Thymus (tissue), 11 donors: Measurements from ENCODE around the gene MAP4K5. TPM values are rescaled to one million over a fixed set of nuclear protein-coding genes. Genes with fewer than 3 reads are reported as not detected.
A peak's percentile ranks its signal among the peaks of the same experiment; 100 is the strongest.
"Not testable (repeated sequence)": the region's sequence is repeated elsewhere in the genome, so short reads cannot be mapped to it uniquely, and the experiment has no call there.

Source experiments
- DNase-seq, 9 donors: peaks; one replicate each; pipeline ENCODE4 v3.0.0-alpha.2; 2013; ENCODE audit warnings: low spot score in 9 of 9, low read depth in 6 of 9, missing footprints in 1 of 9
- H3K27ac ChIP-seq, 2 donors: one replicate each; pipeline ENCODE4 v1.5.1; 2013; ENCODE audit warnings: control low read depth in 1 of 2, low read depth in 1 of 2, low read length in 1 of 2, mild to moderate bottlenecking in 1 of 2, moderate library complexity in 1 of 2
- H3K27me3 ChIP-seq, 2 donors: one replicate each; pipeline ENCODE4 v1.5.1; 2013; ENCODE audit warnings: low read length in 1 of 2; ENCODE audit not compliant: control insufficient read depth in 2 of 2, insufficient read depth in 1 of 2
- H3K36me3 ChIP-seq, 2 donors: one replicate each; pipeline ENCODE4 v1.5.1; 2013; ENCODE audit warnings: low read length in 1 of 2, mild to moderate bottlenecking in 1 of 2, moderate library complexity in 1 of 2; ENCODE audit not compliant: control insufficient read depth in 2 of 2, insufficient read depth in 2 of 2
- H3K4me1 ChIP-seq, 2 donors: one replicate each; pipeline ENCODE4 v1.5.1; 2013; ENCODE audit warnings: low read length in 2 of 2; ENCODE audit not compliant: control insufficient read depth in 2 of 2, insufficient read depth in 2 of 2
- H3K4me3 ChIP-seq, 2 donors: one replicate each; pipeline ENCODE4 v1.5.1; 2013; ENCODE audit warnings: low read length in 2 of 2, control low read depth in 1 of 2, mild to moderate bottlenecking in 1 of 2
- H3K9me3 ChIP-seq, 2 donors: one replicate each; pipeline ENCODE4 v1.5.1; 2013; ENCODE audit warnings: low read length in 1 of 2, mild to moderate bottlenecking in 1 of 2; ENCODE audit not compliant: control insufficient read depth in 2 of 2, insufficient read depth in 1 of 2
- WGBS: extraction: QIAGEN DNeasy Blood & Tissue Kit; methylation state at CpG from one replicate; pipeline ENCODE4 v1.1.7; 2013; 5-methylcytosine and 5-hydroxymethylcytosine counted together
- polyA plus RNA-seq: library from polyadenylated mRNA; stranded (reverse); fragments of 200-250 nt; gene quantifications from one replicate; pipeline ENCODE4 v1.2.3, GENCODE V29; 2013
- total RNA-seq: library from RNA; stranded (reverse); fragments of 120-200 nt; gene quantifications from one replicate; pipeline ENCODE4 v1.2.4, GENCODE V29; 2013
- donor health status: healthy.

Gene MAP4K5
- total and polyA plus RNA-seq, 2 donors = 20.8 to 22.9 TPM

DNA sequence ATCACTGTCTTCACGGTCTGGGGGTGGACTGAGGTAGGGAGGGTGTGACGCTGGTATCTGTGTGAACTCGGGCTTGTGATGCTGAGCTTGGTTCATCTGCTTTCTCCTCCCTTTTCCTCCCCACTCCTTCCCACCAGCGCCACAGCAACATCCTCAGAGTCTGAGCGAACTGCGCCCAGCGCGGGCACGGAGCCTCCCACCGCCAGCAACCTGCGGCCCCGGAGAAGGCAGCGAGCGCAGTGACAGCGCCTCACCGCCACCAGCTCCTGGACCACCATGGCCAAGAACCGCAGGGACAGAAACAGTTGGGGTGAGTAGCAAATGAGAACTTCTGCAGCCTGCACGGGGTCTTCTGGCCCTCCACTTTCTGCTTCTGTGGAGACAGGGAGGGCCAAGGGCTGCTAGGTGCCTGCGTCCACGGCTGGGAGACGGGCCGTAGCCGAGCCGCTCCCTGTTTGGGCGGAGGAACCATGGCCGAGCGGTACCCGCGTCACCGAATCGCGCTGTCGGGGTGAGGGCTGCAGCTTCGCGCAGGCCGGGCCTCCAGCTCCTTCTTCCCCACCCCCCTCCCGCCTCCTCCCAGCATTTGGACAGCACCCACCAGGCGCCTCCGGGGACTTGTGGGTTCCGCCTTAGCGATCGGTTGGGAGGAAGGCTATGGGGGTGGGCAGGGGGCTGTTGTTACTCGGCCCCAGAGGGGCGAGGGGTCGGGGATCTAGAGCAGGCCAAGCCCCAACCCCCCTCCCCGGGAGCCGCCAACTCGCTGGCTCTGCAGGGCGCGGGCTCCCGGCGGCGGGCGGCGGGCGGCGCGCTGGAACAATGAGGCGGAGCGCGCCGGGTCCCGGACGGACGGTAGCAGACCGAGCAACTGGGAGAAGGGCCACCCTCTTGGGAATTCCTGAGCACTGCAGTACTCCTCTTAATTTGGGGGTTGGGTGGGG is 27.9 kb upstream of the MAP4K5 start, which contains the start of gene ATL1:
Gene ATL1, plus strand, starts transcription at position 156 of the 941 bp plus-strand sequence. Its CDS starts 121 bp downstream, at position 277.
- no peaks in the 10 kb centered on the region for H3K36me3 ChIP-seq
- H3K4me1 ChIP-seq = peaks cover 4 to 11% of the 10 kb centered on the region in 2 donors
- peaks cover 0 to 23% of the 10 kb centered on the region in 2 donors for H3K27me3 ChIP-seq
- no peak within 1 kb of the TSS for H3K27ac ChIP-seq
- H3K9me3 ChIP-seq = no peaks in the 10 kb centered on the region
- WGBS = under 1% methylated on average over 66 of the region's 66 CpGs
- H3K4me3 ChIP-seq = peak within 1 kb of the TSS; percentile 43 to 71
- DNase-seq = peak in 8 of 9 donors; percentile 21 to 71 (median 43)

DNA sequence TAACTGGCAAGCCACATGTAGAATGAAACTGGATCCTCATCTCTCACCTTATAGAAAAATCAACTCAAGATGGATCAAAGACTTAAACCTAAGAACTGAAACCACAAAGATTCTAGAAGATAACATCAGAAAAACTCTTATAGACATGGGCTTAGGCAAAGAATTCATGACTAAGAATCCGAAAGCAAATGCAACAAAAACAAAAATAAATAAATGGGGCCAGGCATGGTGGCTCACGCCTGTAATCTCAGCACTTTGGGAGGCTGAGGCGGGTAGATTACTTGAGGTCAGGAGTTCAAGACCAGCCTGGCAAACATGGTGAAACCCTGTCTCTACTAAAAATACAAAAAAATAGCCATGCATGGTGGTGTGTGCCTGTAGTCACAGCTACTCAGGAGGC is 20.4 kb upstream of the MAP4K5 start:
- H3K9me3 ChIP-seq, H3K36me3 ChIP-seq: not testable (repeated sequence)
- WGBS = 59% methylated on average over 3 of the region's 3 CpGs

DNA sequence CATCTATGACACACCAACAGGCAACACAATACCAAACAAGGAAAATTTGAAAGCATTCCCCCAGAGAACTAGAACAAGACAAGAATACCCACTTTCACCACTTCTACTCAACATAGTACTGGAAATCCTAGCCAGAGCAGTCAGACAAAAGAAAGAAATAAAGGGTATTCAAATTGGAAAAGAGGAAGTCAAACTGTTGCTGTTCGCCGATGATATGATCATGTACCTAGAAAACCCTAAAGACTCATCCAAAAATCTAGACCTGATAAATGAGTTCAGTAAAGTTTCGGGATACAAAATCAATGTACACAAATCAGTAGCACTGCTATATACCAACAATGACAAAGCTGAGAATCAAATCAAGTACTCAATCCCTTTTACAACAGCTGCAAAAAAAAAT is 19.5 kb upstream of the MAP4K5 start:
- Histone ChIP-seq H3K4me3 (no peak overlapping the region), H3K36me3 (no peaks in the 10 kb centered on the region), H3K27me3 (peaks cover 0 to 3% of the 10 kb centered on the region in 2 donors), H3K9me3 (no peaks in the 10 kb centered on the region), H3K27ac (no peak overlapping the region), H3K4me1 (no peaks in the 10 kb centered on the region)
- DNase-seq = no peak
- WGBS = 30% methylated on average over 3 of the region's 3 CpGs

More for the DNA sequence above, 20.4 kb upstream of the MAP4K5 start:
- peak in 1 of 9 donors; percentile 39 for DNase-seq
- not testable (repeated sequence) for H3K27ac ChIP-seq, H3K4me1 ChIP-seq, H3K4me3 ChIP-seq, H3K27me3 ChIP-seq

DNA sequence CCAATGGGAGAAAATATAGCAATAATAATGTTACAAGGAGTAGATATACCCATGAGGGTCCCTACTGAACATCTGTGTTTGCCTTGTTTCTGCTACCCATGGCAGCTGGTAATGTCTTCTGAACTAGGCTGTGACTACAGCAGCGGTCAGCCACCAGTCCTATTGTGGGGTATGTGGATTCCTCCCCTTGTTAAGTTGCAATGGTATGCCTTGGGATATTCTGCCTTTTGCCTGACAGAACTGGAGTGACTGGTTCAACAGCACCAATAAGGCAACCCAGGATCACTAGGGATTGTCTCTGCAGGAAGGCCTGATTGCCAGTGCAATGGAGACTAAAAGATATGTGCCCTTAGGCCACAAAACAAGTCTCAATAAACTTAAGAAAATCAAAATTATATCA is 17.9 kb upstream of the MAP4K5 start:
- 100% methylated on average over 1 of the region's 1 CpG for WGBS

DNA sequence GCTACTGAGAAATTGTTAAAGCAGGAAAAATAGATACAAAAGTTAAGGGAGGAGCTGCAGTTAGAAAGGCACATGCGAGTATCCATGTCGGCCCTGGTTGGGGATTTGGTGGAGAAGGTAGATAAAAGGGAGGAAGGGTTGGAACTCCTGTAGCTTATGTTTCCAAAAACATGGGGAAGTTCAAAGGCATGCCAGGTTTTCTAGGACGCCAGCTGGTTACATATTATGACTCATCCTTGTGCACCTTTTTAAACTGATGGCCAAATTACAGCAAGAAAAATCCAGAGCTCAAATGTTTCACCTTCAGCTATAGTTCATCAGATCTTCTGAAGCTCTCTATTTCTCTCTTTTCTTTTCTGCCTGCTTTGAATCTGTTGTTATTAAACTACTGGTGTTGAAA is 13.2 kb upstream of the MAP4K5 start:
- no peaks in the 10 kb centered on the region for H3K4me1 ChIP-seq
- H3K4me3 ChIP-seq = no peak overlapping the region
- no peak overlapping the region for H3K27ac ChIP-seq
- H3K27me3 ChIP-seq = no peaks in the 10 kb centered on the region
- no peaks in the 10 kb centered on the region for H3K36me3 ChIP-seq
- WGBS = 94% methylated on average over 3 of the region's 3 CpGs
- H3K9me3 ChIP-seq = no peaks in the 10 kb centered on the region
- no peak for DNase-seq

More for the DNA sequence above, 17.9 kb upstream of the MAP4K5 start:
- DNase-seq = no peak
- Histone ChIP-seq H3K4me3 (no peak overlapping the region), H3K4me1 (no peaks in the 10 kb centered on the region), H3K27me3 (peaks cover 0 to 3% of the 10 kb centered on the region in 2 donors), H3K27ac (no peak overlapping the region), H3K36me3 (no peaks in the 10 kb centered on the region), H3K9me3 (no peaks in the 10 kb centered on the region)

DNA sequence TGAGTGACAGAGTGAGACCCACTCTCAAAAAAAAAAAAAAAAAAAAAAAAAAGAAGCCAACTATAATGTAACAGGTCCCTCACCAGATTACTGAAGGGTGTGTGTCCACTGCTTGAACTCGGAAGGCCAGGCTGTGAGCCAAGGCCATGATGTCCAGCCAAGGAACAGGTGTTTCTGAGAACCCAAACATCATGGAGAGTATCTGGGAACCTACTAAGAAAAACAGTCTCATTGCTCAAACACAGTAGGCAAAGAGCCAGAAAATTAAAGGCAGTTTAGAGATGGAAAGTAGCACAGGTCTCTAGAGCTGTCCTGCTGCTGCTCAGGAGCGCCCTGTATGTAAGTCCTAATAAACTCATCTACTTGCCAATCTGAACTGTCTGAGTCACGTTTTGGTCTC is 12.5 kb upstream of the MAP4K5 start:
- Histone ChIP-seq H3K4me1 (no peaks in the 10 kb centered on the region), H3K9me3 (no peaks in the 10 kb centered on the region), H3K36me3 (no peaks in the 10 kb centered on the region), H3K4me3 (no peak overlapping the region), H3K27ac (no peak overlapping the region), H3K27me3 (no peaks in the 10 kb centered on the region)
- 97% methylated on average over 3 of the region's 3 CpGs for WGBS
- DNase-seq = no peak

DNA sequence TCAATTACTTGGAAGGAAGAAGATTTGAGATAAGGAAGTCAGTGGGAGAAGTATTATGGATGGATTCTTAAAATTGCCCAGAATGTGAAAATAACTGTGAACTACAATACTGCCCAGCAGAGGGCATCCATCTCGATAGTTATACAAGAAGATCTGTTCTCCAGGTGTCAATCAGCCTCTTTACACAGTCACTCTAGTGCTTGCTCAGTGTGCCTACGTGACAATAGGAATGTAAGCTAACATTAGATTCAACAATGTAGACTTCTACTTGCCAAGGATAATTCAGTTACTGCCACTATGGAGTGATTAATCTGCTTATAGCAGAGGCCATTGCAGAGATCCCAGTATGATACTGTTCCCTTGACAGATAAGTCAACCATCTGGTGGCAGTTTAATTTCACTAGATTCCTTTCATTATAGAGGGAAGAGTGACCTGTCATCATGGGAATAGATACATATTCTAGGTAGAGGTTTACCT is 10.6 kb upstream of the MAP4K5 start:
- Histone ChIP-seq H3K27me3 (no peaks in the 10 kb centered on the region), H3K9me3 (no peaks in the 10 kb centered on the region), H3K27ac (no peak overlapping the region), H3K4me1 (no peaks in the 10 kb centered on the region), H3K36me3 (no peaks in the 10 kb centered on the region), H3K4me3 (no peak overlapping the region)
- peak in 6 of 9 donors; percentile 43 to 79 (median 54) for DNase-seq
- 17% methylated on average over 2 of the region's 2 CpGs for WGBS

DNA sequence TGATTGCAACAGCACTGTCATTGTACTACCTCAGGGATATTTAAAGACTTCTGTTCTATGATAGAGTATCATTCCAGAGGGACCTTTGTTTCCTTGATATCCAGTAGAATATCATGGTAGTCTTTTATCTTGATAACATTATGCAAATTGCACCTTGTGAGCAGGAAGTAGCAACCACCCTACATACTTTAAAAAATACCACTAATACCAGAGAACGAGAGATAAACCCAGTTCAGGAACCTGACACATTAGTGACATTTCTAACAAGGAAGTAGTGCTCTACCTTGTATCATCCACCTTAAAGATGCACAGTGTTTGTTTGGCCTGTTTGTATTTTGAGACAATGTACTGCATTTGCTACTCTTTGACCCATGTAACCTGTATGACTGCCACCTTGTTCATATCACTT is 8.8 kb upstream of the MAP4K5 start:
- Histone ChIP-seq H3K36me3 (no peaks in the 10 kb centered on the region), H3K27ac (no peak overlapping the region), H3K4me1 (no peaks in the 10 kb centered on the region), H3K27me3 (no peaks in the 10 kb centered on the region), H3K9me3 (no peaks in the 10 kb centered on the region), H3K4me3 (no peak overlapping the region)
- no peak for DNase-seq
- 55% methylated on average over 1 of the region's 1 CpG for WGBS

DNA sequence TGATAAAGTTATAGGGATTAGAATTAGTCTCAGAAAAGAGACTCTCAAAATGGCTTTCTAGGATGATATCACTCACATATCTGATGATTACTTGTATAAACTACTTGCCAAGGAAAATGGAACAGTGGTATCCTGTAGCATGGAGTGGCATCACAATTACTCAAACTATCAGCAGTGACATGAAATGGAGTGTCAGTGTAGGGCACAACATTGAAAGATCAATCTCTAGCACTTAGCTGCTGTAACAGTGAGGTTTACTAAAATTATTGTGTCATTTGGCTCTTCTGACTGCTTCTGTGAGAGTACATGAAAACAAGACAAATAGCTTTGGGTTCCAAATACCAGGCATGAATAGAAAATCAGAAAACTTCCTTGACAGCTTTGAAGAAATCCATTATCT is 6.7 kb upstream of the MAP4K5 start:
- no peak overlapping the region for H3K4me3 ChIP-seq
- no peaks in the 10 kb centered on the region for H3K9me3 ChIP-seq
- no peaks in the 10 kb centered on the region for H3K27me3 ChIP-seq
- H3K27ac ChIP-seq = no peak overlapping the region
- H3K36me3 ChIP-seq = no peaks in the 10 kb centered on the region
- no peak for DNase-seq
- no peaks in the 10 kb centered on the region for H3K4me1 ChIP-seq
